OCI-LY1 (cell line): ENCODE results near the gene USF2.

Experiments used
- EZH2 ChIP-seq: fragments of 200-600 bp; sonication (generic), shearing (Covaris generic); IDR thresholded peaks from 2 replicates; pipeline ENCODE4 v1.8.0; 2017; ENCODE audit warnings: borderline replicate concordance, mixed run types, mild to moderate bottlenecking, antibody characterized with exemption, low read length, moderate library complexity, mixed read lengths
- TF ChIP-seq, protein P1 (sequence below): fragments of 200-600 bp; sonication (generic), shearing (Covaris generic); IDR thresholded peaks from 2 replicates; pipeline ENCODE4 v1.5.1; 2017; ENCODE audit warnings: mild to moderate bottlenecking, antibody characterized with exemption, low read length, moderate library complexity, mixed read lengths

DNA sequence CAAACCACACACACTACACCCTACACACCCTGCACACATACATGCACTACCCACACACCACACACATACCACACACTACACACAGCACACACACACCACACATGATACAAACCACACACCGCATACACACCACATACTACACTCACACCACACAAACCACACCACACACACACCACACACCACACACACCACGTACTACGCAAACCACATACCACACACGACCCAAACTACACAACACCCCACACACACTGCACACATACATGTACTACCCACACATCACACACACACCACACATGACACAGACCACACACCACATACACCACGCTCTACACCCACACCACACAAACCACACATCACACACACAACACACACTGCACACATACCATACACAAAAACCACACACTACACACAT lies 29.8 kb downstream of the USF2 start:
- TF ChIP-seq, protein P1, sequence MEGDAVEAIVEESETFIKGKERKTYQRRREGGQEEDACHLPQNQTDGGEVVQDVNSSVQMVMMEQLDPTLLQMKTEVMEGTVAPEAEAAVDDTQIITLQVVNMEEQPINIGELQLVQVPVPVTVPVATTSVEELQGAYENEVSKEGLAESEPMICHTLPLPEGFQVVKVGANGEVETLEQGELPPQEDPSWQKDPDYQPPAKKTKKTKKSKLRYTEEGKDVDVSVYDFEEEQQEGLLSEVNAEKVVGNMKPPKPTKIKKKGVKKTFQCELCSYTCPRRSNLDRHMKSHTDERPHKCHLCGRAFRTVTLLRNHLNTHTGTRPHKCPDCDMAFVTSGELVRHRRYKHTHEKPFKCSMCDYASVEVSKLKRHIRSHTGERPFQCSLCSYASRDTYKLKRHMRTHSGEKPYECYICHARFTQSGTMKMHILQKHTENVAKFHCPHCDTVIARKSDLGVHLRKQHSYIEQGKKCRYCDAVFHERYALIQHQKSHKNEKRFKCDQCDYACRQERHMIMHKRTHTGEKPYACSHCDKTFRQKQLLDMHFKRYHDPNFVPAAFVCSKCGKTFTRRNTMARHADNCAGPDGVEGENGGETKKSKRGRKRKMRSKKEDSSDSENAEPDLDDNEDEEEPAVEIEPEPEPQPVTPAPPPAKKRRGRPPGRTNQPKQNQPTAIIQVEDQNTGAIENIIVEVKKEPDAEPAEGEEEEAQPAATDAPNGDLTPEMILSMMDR: no peak
- no peak for TF ChIP-seq EZH2
